NCI-H69 (cell line): ENCODE data around the gene HES2.
"Not testable (repeated sequence)": the region's sequence is repeated elsewhere in the genome, so short reads cannot be mapped to it uniquely, and the experiment has no call there.

Source experiments
- DNase-seq: peaks from one replicate; lab custom pipeline; 2025; lab: John Stamatoyannopoulos, UW

The HES2 gene

DNA sequence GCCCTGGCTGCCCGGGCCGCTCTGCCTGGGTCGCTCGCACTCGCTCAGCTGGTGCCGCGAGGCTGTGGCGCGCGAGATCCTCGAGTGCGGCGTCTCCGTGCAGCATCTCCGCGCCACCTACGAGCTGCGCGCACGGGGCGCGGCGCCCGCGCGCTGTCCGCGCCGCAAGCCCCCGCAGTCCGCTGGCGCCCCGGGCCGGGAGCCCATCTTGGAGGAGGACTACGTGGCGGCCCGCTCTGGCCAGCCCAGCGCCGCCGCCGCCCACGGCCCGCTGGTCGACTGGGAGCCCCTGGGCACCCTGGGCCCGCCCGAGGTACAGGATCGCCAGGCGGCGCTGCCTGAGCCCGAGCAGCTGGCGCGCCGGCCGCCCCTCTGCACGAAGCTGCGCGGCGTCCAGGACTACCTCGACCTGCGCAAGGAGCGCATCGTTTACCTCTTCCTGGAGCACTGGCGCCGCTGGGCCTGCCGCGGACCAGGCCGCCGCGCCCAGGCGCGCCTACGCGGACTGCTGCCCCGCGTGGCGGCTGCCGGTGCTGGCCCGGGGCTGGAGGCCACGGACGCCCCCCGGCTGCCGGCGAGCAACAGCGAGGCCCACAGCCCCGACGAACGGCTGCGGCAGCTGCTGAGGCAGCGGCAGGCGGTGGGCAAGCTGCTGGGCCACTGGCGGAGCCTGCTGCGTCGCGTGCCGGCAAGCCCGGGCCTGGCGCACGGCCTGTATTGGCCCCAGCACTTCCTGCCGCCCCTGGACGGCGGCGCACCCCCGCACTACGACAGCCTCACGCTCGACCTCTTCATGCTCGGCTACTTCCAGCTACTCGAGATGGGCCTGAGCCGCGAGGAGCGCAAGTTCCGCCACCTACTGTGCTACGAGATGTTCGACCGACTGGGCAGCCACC, 35.4 kb upstream of the HES2 start:
- no peak for DNase-seq

GRCh38 chr1:6453895-6454855, 34.5 kb upstream of the HES2 start:
- not testable (repeated sequence) for DNase-seq

- no peak for DNase-seq
Observed at GRCh38 chr1:6450943-6451373, 31.2 kb upstream of the HES2 start.

DNA sequence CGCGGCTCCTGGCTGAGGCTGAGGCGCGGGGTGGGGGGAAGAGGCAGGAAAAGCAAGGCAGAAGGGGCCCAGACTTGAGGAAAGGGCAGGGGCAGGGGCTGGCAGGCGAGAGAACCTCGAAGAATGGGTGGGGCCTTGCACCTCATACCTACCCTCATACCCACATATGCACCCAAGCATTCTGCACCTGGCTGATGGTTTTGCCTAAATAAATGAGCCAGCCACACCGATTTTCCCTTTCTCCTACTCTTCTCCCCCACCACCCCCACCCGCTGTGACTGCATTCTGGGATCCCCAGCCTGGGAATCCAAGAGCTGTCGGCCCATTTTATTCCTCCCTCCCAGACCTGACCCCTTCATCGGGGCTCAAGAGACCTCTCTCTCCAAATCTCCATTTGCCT, 30.8 kb upstream of the HES2 start:
- not testable (repeated sequence) for DNase-seq

DNA sequence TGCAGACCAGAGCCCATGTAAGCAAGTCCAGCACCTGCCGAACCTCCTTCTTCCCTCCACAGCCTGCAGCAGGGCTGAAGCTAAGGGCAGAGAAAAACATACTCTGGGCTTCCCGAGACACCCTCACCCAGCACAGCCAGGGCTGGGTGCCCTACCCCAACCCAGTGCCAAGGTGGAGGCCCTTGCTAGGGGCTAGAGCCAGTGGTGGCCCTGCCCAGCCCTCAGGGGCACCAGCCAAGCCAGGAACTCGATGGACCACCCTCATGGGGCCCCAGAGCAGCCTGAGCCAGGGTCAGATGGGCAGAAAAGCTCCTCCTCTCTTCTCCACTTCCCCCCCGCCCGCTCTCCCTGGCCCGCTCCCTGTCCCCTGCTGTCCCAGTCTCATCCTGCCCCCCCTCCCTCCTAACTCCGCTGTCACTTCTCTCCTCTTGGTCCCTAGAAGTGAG, 30.3 kb upstream of the HES2 start:
- no peak for DNase-seq

- DNase-seq, result peak; percentile 74
Observed at GRCh38 chr1:6448749-6449631, 29.3 kb upstream of the HES2 start.

DNA sequence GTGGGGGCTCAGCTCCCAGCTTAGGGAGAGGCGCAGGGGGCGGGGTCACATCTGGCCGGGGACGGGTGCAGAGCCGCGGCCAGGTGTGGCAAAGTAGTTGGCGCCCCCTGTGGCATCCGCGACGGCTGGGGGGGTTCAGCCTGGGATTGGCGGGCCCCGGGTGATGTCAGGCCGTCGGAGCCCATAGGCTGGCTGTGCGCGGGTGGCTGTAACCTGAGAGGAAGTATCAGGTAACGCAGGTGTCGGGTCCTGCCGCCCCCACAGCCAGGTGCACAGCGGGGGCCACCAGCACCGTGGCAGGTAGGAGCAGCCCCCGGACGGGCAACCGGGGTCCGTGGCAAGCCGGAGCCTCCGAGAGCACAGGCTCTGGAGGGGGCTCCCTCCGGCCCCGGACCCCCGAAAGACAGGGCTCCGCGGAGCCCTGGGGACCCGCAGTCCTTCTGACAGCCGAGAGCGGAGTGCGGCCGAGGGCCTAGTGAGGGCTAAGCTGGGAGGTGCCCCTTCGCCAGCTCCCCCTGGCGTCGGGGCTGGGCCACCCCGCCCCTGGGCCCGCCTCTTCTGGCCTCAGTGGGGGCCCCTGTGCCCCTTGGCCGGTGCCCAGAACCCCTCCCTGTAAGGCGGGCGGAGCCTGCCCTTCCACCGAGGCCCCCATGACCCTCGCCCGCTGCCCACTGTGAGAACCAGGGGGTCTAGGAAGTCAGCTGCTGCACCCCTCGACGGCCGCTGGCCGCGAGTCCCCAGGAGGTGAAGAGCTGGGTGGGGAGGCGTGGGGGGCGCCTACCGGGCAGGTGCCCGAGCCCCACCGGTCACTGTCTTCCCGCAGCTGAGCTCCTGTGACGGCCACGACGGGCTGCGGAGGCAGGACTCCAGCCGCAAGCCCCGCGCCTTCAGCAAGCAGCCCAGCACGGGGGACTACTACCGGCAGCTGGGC, 28.4 kb upstream of the HES2 start:
- DNase-seq, result peak; percentile 84

DNA sequence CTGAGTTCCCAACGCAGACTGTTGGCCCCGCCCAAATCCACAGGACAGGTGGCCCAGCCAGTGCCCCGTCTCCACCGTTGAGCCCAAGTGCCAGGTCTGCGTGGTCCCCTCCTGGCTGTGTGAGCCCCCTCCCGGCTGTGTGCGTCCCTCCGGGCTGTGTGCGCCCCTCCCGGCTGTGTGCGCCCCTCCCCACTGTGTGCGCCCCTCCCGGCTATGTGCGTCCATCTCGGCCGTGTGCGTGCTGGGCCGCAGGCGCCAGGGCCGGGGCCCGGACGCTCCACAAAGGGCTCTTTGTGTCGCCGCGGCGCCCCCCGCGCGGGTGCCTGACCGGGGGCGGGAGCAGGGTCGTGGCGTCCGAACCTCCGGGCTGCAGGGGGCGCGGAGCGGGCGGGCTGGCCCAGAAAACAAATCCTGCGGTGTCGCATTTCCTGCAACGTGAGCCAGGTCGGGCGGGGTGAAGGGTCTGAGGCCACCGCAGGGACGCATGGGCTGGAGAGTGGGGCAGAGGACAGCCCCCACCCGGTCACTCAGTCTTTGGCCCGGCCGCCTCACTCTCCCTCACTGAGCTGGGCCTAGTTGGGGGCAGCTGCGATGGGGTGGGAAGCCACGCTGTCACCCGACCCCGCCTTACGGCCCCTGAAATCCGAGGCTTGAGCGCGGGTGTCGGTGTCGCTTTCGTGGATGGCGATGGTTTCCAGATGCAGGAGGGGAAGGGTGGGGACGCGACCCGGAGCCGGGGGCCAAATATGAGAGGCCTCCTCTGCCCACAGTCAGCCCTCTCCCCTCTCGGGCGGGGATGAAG, 27.5 kb upstream of the HES2 start:
- peak; percentile 60 for DNase-seq

DNA sequence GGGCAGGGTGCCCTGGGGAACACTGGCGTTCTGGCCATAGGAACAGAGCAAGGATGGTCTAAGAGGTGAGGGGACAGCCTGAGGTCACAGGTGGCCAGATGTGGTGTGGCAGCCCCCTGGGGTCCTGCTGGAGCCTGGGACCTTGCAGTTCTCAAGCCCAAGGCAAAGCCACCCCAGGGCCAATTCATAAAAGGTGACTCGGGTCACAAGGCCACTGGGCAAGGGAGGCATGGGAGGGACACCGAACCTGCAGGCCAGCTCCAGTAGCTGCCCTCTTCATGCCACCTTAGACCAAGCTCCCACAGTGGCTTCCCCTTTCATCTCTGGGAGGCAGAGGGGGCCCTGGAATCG, 26.9 kb upstream of the HES2 start:
- DNase-seq, result no peak

DNA sequence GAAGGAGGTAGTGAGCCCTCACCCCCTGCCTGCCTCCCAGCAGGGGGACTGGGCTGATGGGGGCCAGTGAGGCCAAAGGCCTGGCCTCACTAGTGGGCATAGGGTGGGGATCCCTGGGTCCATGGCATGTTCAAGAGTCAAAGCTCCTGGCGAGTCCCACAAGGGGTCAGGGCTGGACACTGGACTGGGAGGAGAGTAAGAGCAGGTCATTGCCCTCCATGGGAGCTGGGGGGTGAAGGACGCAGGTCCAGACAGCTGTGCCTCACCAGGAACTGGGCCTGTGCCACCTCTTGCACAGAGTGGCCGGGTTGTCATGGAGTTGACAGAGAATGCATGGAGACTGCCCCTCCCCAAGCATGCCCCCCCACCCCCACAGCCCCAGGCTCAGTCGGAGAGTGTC, 26.2 kb upstream of the HES2 start:
- not testable (repeated sequence) for DNase-seq

DNA sequence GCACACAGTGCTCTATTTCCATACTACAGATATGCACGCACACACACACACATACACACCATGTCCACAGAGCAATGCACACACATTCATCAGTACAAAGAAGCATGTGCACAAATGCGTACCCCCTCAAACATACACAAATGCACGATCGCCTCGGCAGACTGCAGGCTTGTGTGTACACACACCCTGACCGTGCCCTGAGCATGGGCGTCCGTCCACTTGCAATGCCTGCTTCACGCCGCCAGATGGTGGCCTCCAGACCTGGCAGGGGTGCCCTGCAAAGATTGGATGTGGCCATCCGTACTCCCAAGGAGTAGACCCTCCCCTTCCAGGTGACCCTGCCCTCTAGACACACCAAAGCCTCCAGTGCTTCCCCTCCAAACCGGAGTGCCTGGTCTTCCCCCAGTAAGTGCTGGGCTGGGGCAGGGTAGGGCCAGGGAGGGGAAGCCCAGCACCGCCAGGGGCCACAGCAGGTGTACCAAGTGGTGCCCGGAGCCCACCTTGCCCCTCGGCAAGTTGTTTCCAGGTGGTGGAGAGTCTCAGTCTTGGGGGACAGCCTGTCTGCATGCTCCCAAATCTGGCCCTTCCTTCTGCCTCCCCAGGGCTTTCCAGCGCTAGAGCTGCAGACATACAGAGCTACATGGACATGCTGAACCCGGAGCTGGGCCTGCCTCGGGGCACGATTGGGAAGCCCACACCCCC, 25.5 kb upstream of the HES2 start:
- DNase-seq, result no peak

- DNase-seq, result no peak
Observed at GRCh38 chr1:6444377-6444776, 24.7 kb upstream of the HES2 start.

DNA sequence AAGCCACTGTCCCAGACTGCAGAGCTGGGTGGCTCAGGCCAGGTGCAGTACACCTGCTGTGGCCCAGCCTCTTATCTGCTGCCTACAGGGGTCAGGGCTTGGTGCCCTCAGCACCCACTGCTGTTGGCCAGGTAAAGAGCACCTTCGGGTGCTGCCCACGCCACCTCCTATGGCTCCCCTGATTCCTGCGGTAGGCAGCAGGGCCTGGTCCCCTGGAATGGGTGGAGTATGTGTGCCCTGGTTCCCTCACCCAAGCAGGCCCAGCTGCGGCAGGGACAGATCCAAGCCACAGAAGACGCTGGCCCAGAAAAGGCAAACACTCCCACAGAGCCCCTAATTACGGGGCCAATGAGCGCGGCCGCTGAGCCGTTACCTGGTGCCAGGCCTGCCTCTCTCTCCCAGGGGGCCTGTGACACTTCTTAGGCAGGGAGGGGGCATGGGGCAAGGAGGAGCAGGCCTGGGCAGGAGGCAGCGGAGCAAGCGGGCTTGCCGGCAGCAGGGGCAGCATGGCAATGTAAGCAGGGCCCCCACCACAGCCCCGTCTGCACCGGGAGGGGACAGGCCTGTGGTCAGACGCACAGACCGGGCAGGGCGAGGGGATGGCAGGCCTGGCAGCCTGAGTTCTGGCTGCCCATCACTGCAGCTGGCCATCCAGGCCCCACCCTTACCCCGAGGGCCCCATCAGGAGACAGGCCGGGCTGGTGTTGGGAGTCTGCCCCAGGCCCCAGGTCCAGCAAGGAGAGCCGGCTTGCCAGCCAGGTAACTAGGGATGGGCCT, 23.8 kb upstream of the HES2 start:
- peak; percentile 66 for DNase-seq

GRCh38 chr1:6441586-6441985, 21.9 kb upstream of the HES2 start:
- no peak for DNase-seq

DNA sequence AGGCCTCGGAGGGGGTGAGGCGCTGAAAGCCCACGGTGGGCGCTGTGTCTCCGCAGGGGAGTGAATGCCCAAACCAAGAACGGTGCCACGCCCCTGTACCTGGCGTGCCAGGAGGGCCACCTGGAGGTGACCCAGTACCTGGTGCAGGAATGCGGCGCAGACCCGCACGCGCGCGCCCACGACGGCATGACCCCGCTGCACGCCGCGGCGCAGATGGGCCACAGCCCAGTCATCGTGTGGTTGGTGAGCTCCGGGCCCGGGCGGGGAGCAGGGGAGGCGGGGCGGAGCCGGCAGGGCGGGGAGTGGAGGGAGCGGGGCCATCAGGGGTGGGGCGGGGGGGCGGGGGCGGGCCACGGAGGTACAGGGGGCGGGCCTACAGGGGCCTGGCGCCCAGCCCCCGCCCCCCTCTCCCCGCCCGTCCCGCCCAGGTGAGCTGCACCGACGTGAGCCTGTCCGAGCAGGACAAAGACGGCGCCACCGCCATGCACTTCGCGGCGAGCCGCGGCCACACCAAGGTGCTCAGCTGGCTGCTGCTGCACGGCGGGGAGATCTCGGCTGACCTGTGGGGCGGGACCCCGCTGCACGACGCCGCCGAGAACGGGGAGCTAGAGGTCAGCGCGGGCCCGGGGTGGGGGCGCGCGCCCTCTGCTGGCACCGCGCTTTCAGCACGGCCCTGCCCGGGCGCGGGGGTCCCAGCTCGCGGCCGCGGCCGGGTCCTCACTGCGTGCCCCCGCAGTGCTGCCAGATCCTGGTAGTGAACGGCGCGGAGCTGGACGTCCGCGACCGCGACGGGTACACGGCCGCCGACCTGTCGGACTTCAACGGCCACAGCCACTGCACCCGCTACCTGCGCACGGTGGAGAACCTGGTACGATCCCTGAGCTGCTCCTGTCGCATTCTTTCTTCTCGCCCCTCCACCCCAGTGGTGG, 20.7 kb upstream of the HES2 start:
- DNase-seq, result peak; percentile 77

- peak; percentile 68 for DNase-seq
Observed at GRCh38 chr1:6438047-6438525, 18.4 kb upstream of the HES2 start.
